C4-2B (cell line): ENCODE data around the gene SLC38A9.

Experiments
- ZFX ChIP-seq: fragments of 450-650 bp; IDR thresholded peaks from 2 replicates; pipeline ENCODE4 v1.6.1; 2017
- TF ChIP-seq, protein P1 (sequence below): fragments of 450-650 bp; conservative IDR thresholded peaks from 2 replicates; pipeline ENCODE4 v1.5.1; 2017; ENCODE audit warnings: mild to moderate bottlenecking

DNA sequence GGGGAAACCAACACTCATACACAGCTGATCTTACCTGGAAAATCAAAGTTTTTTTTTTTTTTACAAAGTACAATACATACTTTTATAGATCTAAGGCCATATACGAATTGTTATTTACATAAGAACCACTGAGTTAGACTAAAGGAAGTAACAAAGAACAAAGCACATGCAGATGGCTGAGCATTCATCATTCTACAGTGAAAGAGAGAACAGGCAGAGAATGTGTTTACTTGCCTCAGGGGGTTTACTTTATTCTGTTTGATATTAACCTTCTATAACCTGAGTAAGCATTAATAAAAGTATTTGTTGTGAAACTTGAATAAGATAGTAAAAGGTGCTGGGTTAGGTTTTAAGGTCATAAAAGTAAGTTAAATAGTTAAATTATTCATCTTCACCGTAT, 54.7 kb downstream of the SLC38A9 start:
- TF ChIP-seq, protein P1, sequence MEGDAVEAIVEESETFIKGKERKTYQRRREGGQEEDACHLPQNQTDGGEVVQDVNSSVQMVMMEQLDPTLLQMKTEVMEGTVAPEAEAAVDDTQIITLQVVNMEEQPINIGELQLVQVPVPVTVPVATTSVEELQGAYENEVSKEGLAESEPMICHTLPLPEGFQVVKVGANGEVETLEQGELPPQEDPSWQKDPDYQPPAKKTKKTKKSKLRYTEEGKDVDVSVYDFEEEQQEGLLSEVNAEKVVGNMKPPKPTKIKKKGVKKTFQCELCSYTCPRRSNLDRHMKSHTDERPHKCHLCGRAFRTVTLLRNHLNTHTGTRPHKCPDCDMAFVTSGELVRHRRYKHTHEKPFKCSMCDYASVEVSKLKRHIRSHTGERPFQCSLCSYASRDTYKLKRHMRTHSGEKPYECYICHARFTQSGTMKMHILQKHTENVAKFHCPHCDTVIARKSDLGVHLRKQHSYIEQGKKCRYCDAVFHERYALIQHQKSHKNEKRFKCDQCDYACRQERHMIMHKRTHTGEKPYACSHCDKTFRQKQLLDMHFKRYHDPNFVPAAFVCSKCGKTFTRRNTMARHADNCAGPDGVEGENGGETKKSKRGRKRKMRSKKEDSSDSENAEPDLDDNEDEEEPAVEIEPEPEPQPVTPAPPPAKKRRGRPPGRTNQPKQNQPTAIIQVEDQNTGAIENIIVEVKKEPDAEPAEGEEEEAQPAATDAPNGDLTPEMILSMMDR: no peak
- no peak for TF ChIP-seq ZFX
